GM12874 (cell line): ENCODE data around the gene PROCA1.

ENCODE experiments used
- CTCF ChIP-seq: IDR thresholded peaks from 2 replicates; pipeline ENCODE4 v1.5.1; 2011; ENCODE audit warnings: low read depth, mild to moderate bottlenecking, control low read depth, low read length, moderate library complexity; ENCODE audit not compliant: insufficient read depth

Gene PROCA1

GRCh38 chr17:28746611-28747050 is 34.9 kb upstream of the PROCA1 start:
- no peak for TF ChIP-seq CTCF

DNA sequence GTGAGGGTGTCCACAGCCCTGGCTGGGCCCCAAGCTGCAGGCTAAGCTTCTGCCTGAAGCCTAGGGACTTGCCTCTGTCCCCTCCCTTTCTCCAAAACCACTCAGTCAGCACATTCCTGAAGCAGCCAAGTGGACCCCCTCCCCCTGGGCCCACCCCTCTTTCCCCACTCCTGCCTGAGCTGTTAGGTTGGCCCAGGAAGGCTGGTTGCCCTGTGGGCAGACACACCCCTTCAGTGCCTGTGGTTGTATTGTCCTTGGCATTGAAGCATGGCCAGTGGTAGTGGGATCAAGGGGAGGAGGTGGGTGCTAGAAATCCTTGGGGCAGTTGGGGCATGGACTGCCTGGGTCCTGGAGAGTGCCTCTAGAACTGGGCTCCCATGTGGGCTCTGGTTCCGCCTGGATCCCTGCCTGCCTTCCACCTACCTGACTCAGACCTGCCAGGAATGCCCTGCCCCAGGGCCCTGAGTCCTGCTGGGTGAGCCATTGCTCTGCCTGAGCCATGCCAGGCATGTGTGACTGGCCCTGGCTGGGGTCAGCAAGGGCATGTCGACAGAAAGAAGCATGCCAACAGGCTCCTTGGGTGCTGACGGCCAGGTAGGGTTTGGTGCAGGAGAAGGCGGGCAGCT is 34.2 kb upstream of the PROCA1 start:
- no peak for TF ChIP-seq CTCF

GRCh38 chr17:28744972-28745785 is 33.5 kb upstream of the PROCA1 start:
- TF ChIP-seq CTCF = no peak

- TF ChIP-seq CTCF = no peak
Observed at GRCh38 chr17:28744104-28744971, 32.6 kb upstream of the PROCA1 start.

GRCh38 chr17:28743243-28744103 is 31.8 kb upstream of the PROCA1 start, which contains the start of gene TRAF4:
Gene TRAF4, plus strand, starts transcription at chr17:28744011. Its CDS starts 102 bp downstream, at chr17:28744113.
- TF ChIP-seq CTCF = 0 out of 2 replicates have a peak, but pooled peaks have one; percentile 16

DNA sequence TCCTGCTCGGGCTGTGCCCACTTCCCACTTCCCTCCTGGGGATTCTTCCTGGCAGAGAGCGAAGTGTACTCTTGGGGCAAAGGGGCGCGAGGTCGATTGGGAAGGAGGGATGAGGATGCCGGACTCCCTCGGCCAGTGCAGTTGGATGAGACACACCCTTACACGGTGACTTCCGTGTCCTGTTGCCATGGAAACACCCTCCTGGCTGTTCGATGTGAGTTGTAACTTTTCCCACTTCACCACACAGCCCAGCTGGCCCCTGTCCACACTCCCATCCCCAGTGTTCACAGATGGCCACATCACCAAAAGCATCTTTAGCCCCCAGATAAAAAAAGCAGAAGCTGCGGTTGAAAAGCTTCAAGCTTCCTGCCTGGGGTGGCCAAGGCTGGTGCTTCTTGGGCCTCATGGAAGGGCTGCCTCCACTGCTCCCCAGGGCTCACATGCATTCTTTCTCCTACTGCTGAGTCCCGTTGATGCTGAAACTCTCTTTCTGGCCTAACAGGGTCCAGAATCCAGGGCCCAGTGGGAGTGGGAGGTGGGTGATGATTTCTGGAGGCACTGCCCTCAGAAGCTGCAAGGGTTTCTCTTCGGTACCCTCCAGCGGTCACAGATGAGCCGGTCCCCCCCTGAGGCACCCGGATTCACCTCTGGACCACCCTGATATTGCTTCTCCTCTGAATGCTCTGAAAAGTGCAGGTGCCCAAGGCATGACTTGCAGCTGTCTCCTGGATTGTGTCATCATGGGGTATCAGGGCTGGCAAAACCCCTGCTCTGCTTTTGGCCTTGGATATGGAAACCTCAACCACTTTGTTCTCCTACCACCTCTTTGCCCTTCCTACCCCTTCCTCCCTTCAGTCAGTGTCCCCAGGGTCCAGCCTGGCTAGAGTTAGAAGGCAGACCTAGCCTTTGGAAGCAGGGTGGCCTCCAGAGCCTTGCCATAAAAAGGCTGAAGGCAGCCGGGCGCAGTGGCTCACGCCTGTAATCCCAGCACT is 30.0 kb upstream of the PROCA1 start:
- TF ChIP-seq CTCF = no peak
